GM23338 (cell line): ENCODE data around the gene RNF34. TPM values are rescaled to one million over a fixed set of nuclear protein-coding genes. Genes with fewer than 3 reads are reported as not detected.

Experiments
- ATAC-seq: fragments of 200-7000 bp; cut with Tn5 transposase; 3 replicates; pipeline ENCODE4 v1.9.1; 2020
- DNase-seq: peaks from one replicate; pipeline ENCODE4 v3.0.0-alpha.2; 2015; ENCODE audit warnings: low spot score
- H2AFZ ChIP-seq: fragments of 200-600 bp; sonication (generic); 2 replicates; pipeline ENCODE4 v1.8.0; 2016; ENCODE audit warnings: antibody characterized with exemption, mild to moderate bottlenecking, moderate library complexity
- H3F3A ChIP-seq: fragments of 200-600 bp; sonication (generic); replicated peaks from 2 replicates; pipeline ENCODE4 v1.8.0; 2017; ENCODE audit warnings: antibody characterized with exemption, mixed run types, low read depth
- H3K27ac ChIP-seq: fragments of 200-600 bp; sonication (generic); 2 replicates; pipeline ENCODE4 v1.6.1; 2016; ENCODE audit warnings: low read depth
- H3K27me3 ChIP-seq: fragments of 200-600 bp; sonication (generic); 2 replicates; pipeline ENCODE4 v1.8.0; 2016; ENCODE audit warnings: mild to moderate bottlenecking, mixed run types, moderate library complexity; ENCODE audit not compliant: insufficient read depth
- H3K36me3 ChIP-seq: fragments of 200-600 bp; sonication (generic); 2 replicates; pipeline ENCODE4 v1.8.0; 2016; ENCODE audit warnings: mild to moderate bottlenecking; ENCODE audit not compliant: insufficient read depth
- H3K4me1 ChIP-seq: fragments of 200-600 bp; sonication (generic); 2 replicates; pipeline ENCODE4 v1.8.0; 2016; ENCODE audit warnings: mild to moderate bottlenecking, moderate library complexity; ENCODE audit not compliant: insufficient read depth
- H3K4me2 ChIP-seq: fragments of 200-600 bp; sonication (generic); 2 replicates; pipeline ENCODE4 v1.7.1; 2017; ENCODE audit warnings: mixed run types
- H3K4me3 ChIP-seq: fragments of 200-600 bp; sonication (generic); 2 replicates; pipeline ENCODE4 v1.6.1; 2016; ENCODE audit warnings: mixed run types
- H3K79me2 ChIP-seq: fragments of 200-600 bp; sonication (generic); replicated peaks from 2 replicates; pipeline ENCODE4 v1.8.0; 2017; ENCODE audit warnings: mild to moderate bottlenecking; ENCODE audit not compliant: insufficient read depth
- H3K9me2 ChIP-seq: fragments of 200-600 bp; sonication (generic); 2 replicates; pipeline ENCODE4 v1.8.0; 2017; ENCODE audit not compliant: insufficient read depth
- H4K20me1 ChIP-seq: fragments of 200-600 bp; sonication (generic); replicated peaks from 2 replicates; pipeline ENCODE4 v1.8.0; 2017; ENCODE audit warnings: mild to moderate bottlenecking; ENCODE audit not compliant: insufficient read depth
- H3K27ac Mint-ChIP-seq: 2 replicates; pipeline ENCODE4 v1.8.0; 2020; ENCODE audit warnings: inconsistent platforms, mild to moderate bottlenecking, moderate library complexity, mixed read lengths
- H3K27me3 Mint-ChIP-seq: 3 replicates; pipeline ENCODE4 v1.8.0; 2022; ENCODE audit warnings: low read depth, mild to moderate bottlenecking, moderate library complexity, mixed read lengths, inconsistent platforms; ENCODE audit not compliant: insufficient read depth, poor library complexity
- H3K36me3 Mint-ChIP-seq: 3 replicates; pipeline ENCODE4 v1.8.0; 2021; ENCODE audit warnings: low read depth, mild to moderate bottlenecking, inconsistent platforms, moderate library complexity, mixed read lengths
- H3K4me1 Mint-ChIP-seq: 3 replicates; pipeline ENCODE4 v1.8.0; 2020; ENCODE audit warnings: mild to moderate bottlenecking, inconsistent platforms, mixed read lengths
- H3K4me3 Mint-ChIP-seq: 3 replicates; pipeline ENCODE4 v1.8.0; 2021; ENCODE audit warnings: moderate library complexity, mild to moderate bottlenecking, inconsistent platforms, mixed read lengths
- H3K9me3 Mint-ChIP-seq: 3 replicates; pipeline ENCODE4 v1.8.0; 2020; ENCODE audit warnings: moderate library complexity, mild to moderate bottlenecking, inconsistent platforms, mixed read lengths
- CREB1 ChIP-seq: fragments of 250-450 bp; sonication (Bioruptor Pico); IDR thresholded peaks from 2 replicates; pipeline ENCODE4 v1.5.0; 2020; ENCODE audit warnings: low read depth, mild to moderate bottlenecking, moderate library complexity
- ETS1 ChIP-seq: IDR thresholded peaks from 2 replicates; pipeline ENCODE4 v1.6.1; 2016; ENCODE audit warnings: antibody characterized with exemption
- EZH2 ChIP-seq: fragments of 200-600 bp; sonication (generic); IDR thresholded peaks from one replicate; pipeline ENCODE4 v1.8.0; 2017; ENCODE audit warnings: antibody characterized with exemption, mild to moderate bottlenecking, low read depth; ENCODE audit not compliant: unreplicated experiment
- EZH2phosphoT487 ChIP-seq: fragments of 200-600 bp; sonication (generic); IDR thresholded peaks from one replicate; pipeline ENCODE4 v1.8.1; 2018; ENCODE audit warnings: antibody characterized with exemption; ENCODE audit not compliant: unreplicated experiment
- JUNB ChIP-seq: IDR thresholded peaks from one replicate; pipeline ENCODE4 v1.6.1; 2016; ENCODE audit warnings: antibody characterized with exemption; ENCODE audit not compliant: unreplicated experiment
- NANOG ChIP-seq: IDR thresholded peaks from 2 replicates; pipeline ENCODE4 v1.6.1; 2016; ENCODE audit warnings: antibody characterized with exemption, borderline replicate concordance
- POLR2AphosphoS5 ChIP-seq: IDR thresholded peaks from 2 replicates; pipeline ENCODE4 v1.6.1; 2016; ENCODE audit warnings: antibody characterized with exemption, low read depth
- STAT1 ChIP-seq: IDR thresholded peaks from one replicate; pipeline ENCODE4 v1.6.1; 2016; ENCODE audit warnings: antibody characterized with exemption; ENCODE audit not compliant: unreplicated experiment
- ZNF114 ChIP-seq: fragments of 250-450 bp; sonication (Bioruptor Pico); IDR thresholded peaks from 2 replicates; pipeline ENCODE4 v1.5.0; 2020; ENCODE audit warnings: mild to moderate bottlenecking, moderate library complexity
- ZNF331 ChIP-seq: fragments of 250-450 bp; sonication (Bioruptor Pico); IDR thresholded peaks from 2 replicates; pipeline ENCODE4 v1.5.0; 2020; ENCODE audit warnings: low read depth, mild to moderate bottlenecking, moderate library complexity
- ZNF462 ChIP-seq: fragments of 250-450 bp; sonication (Bioruptor Pico); IDR thresholded peaks from 2 replicates; pipeline ENCODE4 v1.5.0; 2020; ENCODE audit warnings: mild to moderate bottlenecking, moderate library complexity
- polyA plus RNA-seq: library from polyadenylated mRNA; unstranded; fragments of >200 nt; fragmentation: Nextera tagmentation; extraction: Ambion mirVana; gene quantifications from 2 replicates; pipeline ENCODE4 v1.2.1, GENCODE V29; 2016
- total RNA-seq: library from RNA; depleted of rRNA; stranded (reverse); fragments of >200 nt; shearing (Covaris generic); gene quantifications from 2 replicates; pipeline ENCODE4 v1.2.3, GENCODE V29; 2014
- TF ChIP-seq, protein P1 (sequence below), 2 experiments: fragments of 200-600 bp in 1 of 2; sonication (generic) in 1 of 2; conservative IDR thresholded peaks; 2 replicates each; pipeline versions ENCODE4 v1.5.1 to v1.6.1; 2016 to 2017; ENCODE audit warnings: antibody characterized with exemption in 2 of 2, low read depth in 2 of 2, mild to moderate bottlenecking in 2 of 2, moderate library complexity in 1 of 2
- TF ChIP-seq, protein P2 (sequence below): IDR thresholded peaks from one replicate; pipeline ENCODE4 v1.6.1; 2018; ENCODE audit warnings: antibody characterized with exemption; ENCODE audit not compliant: unreplicated experiment

RNF34 gene
- total and polyA plus RNA-seq, 2 experiments from 2014 or later, result 47.2 to 63.3 TPM

- no peaks in the 10 kb centered on the region for H3K27me3 Mint-ChIP-seq
- no peak for ATAC-seq
- no peaks in the 10 kb centered on the region for H3K36me3 Mint-ChIP-seq
Observed at GRCh38 chr12:121378736-121379135, 21.2 kb upstream of the RNF34 start.

More at GRCh38 chr12:121378736-121379135, 21.2 kb upstream of the RNF34 start:
- Histone ChIP-seq H4K20me1 (no peaks in the 10 kb centered on the region), H3K79me2 (no peaks in the 10 kb centered on the region), H3K9me2 (no peaks in the 10 kb centered on the region), H2AFZ (no peak overlapping the region), H3K27me3 (no peaks in the 10 kb centered on the region), H3K4me3 (no peak overlapping the region), H3F3A (no peaks in the 10 kb centered on the region), H3K4me1 (no peaks in the 10 kb centered on the region), H3K27ac (no peak overlapping the region), H3K36me3 (no peaks in the 10 kb centered on the region), H3K4me2 (no peak overlapping the region)
- H3K4me1 Mint-ChIP-seq, result no peaks in the 10 kb centered on the region
- H3K4me3 Mint-ChIP-seq, result no peak overlapping the region
- TF ChIP-seq EZH2, result no peak
- TF ChIP-seq JUNB, result no peak
- no peak for TF ChIP-seq STAT1
- no peak for TF ChIP-seq ETS1
- TF ChIP-seq, protein P1, sequence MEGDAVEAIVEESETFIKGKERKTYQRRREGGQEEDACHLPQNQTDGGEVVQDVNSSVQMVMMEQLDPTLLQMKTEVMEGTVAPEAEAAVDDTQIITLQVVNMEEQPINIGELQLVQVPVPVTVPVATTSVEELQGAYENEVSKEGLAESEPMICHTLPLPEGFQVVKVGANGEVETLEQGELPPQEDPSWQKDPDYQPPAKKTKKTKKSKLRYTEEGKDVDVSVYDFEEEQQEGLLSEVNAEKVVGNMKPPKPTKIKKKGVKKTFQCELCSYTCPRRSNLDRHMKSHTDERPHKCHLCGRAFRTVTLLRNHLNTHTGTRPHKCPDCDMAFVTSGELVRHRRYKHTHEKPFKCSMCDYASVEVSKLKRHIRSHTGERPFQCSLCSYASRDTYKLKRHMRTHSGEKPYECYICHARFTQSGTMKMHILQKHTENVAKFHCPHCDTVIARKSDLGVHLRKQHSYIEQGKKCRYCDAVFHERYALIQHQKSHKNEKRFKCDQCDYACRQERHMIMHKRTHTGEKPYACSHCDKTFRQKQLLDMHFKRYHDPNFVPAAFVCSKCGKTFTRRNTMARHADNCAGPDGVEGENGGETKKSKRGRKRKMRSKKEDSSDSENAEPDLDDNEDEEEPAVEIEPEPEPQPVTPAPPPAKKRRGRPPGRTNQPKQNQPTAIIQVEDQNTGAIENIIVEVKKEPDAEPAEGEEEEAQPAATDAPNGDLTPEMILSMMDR (conservative IDR thresholded peaks at IDR 0.05; ENCODE audit: low read depth in 2 of 2), result no peak
- TF ChIP-seq ZNF114 (CRISPR knock-in tag), result no peak
- no peak for TF ChIP-seq CREB1 (CRISPR knock-in tag)
- TF ChIP-seq ZNF331 (CRISPR knock-in tag), result no peak
- no peak for TF ChIP-seq EZH2phosphoT487
- TF ChIP-seq ZNF462, result no peak
- TF ChIP-seq, protein P2, sequence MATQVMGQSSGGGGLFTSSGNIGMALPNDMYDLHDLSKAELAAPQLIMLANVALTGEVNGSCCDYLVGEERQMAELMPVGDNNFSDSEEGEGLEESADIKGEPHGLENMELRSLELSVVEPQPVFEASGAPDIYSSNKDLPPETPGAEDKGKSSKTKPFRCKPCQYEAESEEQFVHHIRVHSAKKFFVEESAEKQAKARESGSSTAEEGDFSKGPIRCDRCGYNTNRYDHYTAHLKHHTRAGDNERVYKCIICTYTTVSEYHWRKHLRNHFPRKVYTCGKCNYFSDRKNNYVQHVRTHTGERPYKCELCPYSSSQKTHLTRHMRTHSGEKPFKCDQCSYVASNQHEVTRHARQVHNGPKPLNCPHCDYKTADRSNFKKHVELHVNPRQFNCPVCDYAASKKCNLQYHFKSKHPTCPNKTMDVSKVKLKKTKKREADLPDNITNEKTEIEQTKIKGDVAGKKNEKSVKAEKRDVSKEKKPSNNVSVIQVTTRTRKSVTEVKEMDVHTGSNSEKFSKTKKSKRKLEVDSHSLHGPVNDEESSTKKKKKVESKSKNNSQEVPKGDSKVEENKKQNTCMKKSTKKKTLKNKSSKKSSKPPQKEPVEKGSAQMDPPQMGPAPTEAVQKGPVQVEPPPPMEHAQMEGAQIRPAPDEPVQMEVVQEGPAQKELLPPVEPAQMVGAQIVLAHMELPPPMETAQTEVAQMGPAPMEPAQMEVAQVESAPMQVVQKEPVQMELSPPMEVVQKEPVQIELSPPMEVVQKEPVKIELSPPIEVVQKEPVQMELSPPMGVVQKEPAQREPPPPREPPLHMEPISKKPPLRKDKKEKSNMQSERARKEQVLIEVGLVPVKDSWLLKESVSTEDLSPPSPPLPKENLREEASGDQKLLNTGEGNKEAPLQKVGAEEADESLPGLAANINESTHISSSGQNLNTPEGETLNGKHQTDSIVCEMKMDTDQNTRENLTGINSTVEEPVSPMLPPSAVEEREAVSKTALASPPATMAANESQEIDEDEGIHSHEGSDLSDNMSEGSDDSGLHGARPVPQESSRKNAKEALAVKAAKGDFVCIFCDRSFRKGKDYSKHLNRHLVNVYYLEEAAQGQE, result no peak
- no peak for TF ChIP-seq POLR2AphosphoS5
- TF ChIP-seq NANOG, result no peak
- DNase-seq, result no peak
- peaks cover 5% of the 10 kb centered on the region; the same call in 1 of the 3 replicates for H3K9me3 Mint-ChIP-seq
- no peak overlapping the region for H3K27ac Mint-ChIP-seq
